Right lobe of liver (tissue), 6 donors: Measurements from ENCODE around the gene RAP1A. TPM values are rescaled to one million over a fixed set of nuclear protein-coding genes. Genes with fewer than 3 reads are reported as not detected.
A peak's percentile ranks its signal among the peaks of the same experiment; 100 is the strongest.

Source experiments
- ATAC-seq, 4 donors: fragments of 200-7000 bp; cut with Tn5 transposase; one replicate each; pipeline ENCODE4 v1.9.1; 2020; ENCODE audit warnings: mild to moderate bottlenecking in 4 of 4, moderate library complexity in 4 of 4
- DNase-seq, 3 donors: peaks; one replicate each; pipeline ENCODE4 v3.0.0-alpha.2; 2020
- H3K27ac ChIP-seq, 3 donors: fragments of 200-600 bp; one replicate each; pipeline ENCODE4 v1.8.0; 2022
- H3K27me3 ChIP-seq, 2 donors: fragments of 200-600 bp; one replicate each; pipeline ENCODE4 v1.8.0; 2022
- H3K36me3 ChIP-seq, 4 donors: fragments of 200-600 bp; sonication (generic) in 1 of 4; one replicate each; pipeline versions ENCODE4 v1.5.1 to v1.8.0; 2017 to 2022; ENCODE audit warnings: control low read depth in 1 of 4
- H3K4me1 ChIP-seq, 4 donors: fragments of 200-600 bp; sonication (generic) in 1 of 4; one replicate each; pipeline versions ENCODE4 v1.5.1 to v1.8.0; 2017 to 2022; ENCODE audit warnings: control low read depth in 1 of 4
- H3K4me3 ChIP-seq, 3 donors: fragments of 200-600 bp; one replicate each; pipeline ENCODE4 v1.8.0; 2022
- H3K9me3 ChIP-seq, 4 donors: fragments of 200-600 bp; sonication (generic) in 1 of 4; one replicate each; pipeline versions ENCODE4 v1.5.1 to v1.8.0; 2017 to 2022; ENCODE audit warnings: control low read depth in 1 of 4
- CTCF ChIP-seq, 4 donors: fragments of 200-600 bp in 3 of 4; fragments of 450-650 bp in 1 of 4; IDR thresholded peaks; one replicate each; pipeline versions ENCODE4 v1.5.1 to v1.8.0; 2016 to 2022; ENCODE audit warnings: antibody characterized with exemption in 4 of 4, mild to moderate bottlenecking in 2 of 4
- POLR2A ChIP-seq: fragments of 450-650 bp; IDR thresholded peaks from one replicate; pipeline ENCODE4 v1.6.1; 2017; ENCODE audit warnings: antibody characterized with exemption, mild to moderate bottlenecking
- WGBS: methylation state at CpG from one replicate; pipeline ENCODE4 v1.1.6; 2018; ENCODE audit warnings: low coverage, low lambda C conversion rate; ENCODE audit not compliant: insufficient coverage; ENCODE audit errors: missing lambda C conversion rate; 5-methylcytosine and 5-hydroxymethylcytosine counted together
- intact Hi-C, 2 donors: fragments of 100-400 bp; cut with DNase I; formaldehyde crosslinking; loops; one replicate each; pipeline versions ENCODE4 v1.11.2 to v1.14.1; 2022
- total RNA-seq, 6 experiments: library from RNA; depleted of rRNA in 2 of 6; stranded (reverse); fragments of >200 nt in 2 of 6; fragmentation: NEBNext Ultra II Directional in 3 of 6; extraction: Animal tissue kit (Norgen Biotek cat#: 25700) in 3 of 6; gene quantifications; one replicate each; pipeline versions ENCODE4 v1.1.0 to v1.2.4, GENCODE V29; 2016 to 2023
- donor health status: DM: no; HTN: yes; CAD: no.
- donor health status: DM: no; HTN: no; CAD: no.
- donor health status: DM: no; HTN: no; CAD: no.
- donor health status: DM: no; HTN: yes; CAD: no.
- donor health status: DM: no; HTN: yes; CAD: no.

RAP1A gene
- total RNA-seq, 6 experiments from 2014 or later, result 25.9 to 53.8 (median 33.3) TPM

- no peak for TF ChIP-seq POLR2A
- TF ChIP-seq CTCF (IDR thresholded peaks at IDR 0.05), result no peak
- Histone ChIP-seq H3K27ac (no peak overlapping the region), H3K4me3 (no peak overlapping the region), H3K36me3 (no peaks in the 10 kb centered on the region), H3K4me1 (peaks cover 0 to 33% (median 8%) of the 10 kb centered on the region in 4 donors), H3K9me3 (no peaks in the 10 kb centered on the region), H3K27me3 (no peaks in the 10 kb centered on the region)
- intact Hi-C loops, result no loop called here
- DNase-seq (peak in 2 of 3 donors; percentile 30 to 50), ATAC-seq (peak; percentile 57 to 77 (median 68))
- 0% methylated on average over 2 of the region's 2 CpGs for WGBS
These were observed 47.6 kb upstream of the RAP1A start for GRCh38 chr1:111571987-111572386.

DNA sequence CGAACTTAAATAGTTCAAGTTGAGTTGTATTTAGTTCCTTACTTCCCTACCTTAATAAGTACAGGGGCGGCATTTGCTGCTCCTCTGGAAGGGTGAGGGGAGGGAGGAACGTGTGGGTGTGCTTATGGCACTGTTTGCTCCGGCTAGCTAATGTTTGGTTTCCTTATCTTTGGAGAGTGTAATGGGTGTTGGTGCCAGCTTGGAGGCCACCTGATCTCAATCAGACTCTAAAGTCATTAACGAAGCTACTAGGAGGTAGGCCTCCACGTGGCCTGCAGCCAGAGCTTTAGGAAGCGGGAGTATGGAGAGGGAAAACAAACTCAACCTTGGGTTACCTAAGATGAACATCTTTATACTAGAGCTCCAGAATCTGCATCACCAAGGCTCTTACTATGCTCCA is 43.0 kb upstream of the RAP1A start:
- H3K36me3 ChIP-seq, result no peaks in the 10 kb centered on the region
- H3K27ac ChIP-seq, result no peak overlapping the region
- peak; percentile 96 to 98 (median 98) for ATAC-seq
- intact Hi-C loops, result no loop called here
- peaks cover 0 to 22% (median 9%) of the 10 kb centered on the region in 4 donors for H3K4me1 ChIP-seq
- TF ChIP-seq POLR2A (no peak), CTCF (IDR thresholded peaks at IDR 0.05) (no peak)
- no peak overlapping the region for H3K4me3 ChIP-seq
- H3K9me3 ChIP-seq, result no peaks in the 10 kb centered on the region
- H3K27me3 ChIP-seq, result no peaks in the 10 kb centered on the region
- DNase-seq, result peak; percentile 68 to 75 (median 70)
- WGBS, result 33% methylated on average over 5 of the region's 7 CpGs

- no peak overlapping the region for H3K27ac ChIP-seq
- H3K9me3 ChIP-seq, result no peaks in the 10 kb centered on the region
- WGBS, result 89% methylated on average over 2 of the region's 2 CpGs
- no peaks in the 10 kb centered on the region for H3K27me3 ChIP-seq
- H3K4me3 ChIP-seq, result no peak overlapping the region
- peaks cover 0 to 13% (median 4%) of the 10 kb centered on the region in 4 donors for H3K4me1 ChIP-seq
- intact Hi-C loops, result no loop called here
- no peak for DNase-seq
- no peaks in the 10 kb centered on the region for H3K36me3 ChIP-seq
- no peak for ATAC-seq
- no peak for TF ChIP-seq CTCF (IDR thresholded peaks at IDR 0.05)
- TF ChIP-seq POLR2A, result no peak
These were observed 41.8 kb upstream of the RAP1A start for GRCh38 chr1:111577814-111578213.

- Histone ChIP-seq H3K27me3 (no peaks in the 10 kb centered on the region), H3K4me1 (peaks cover 0 to 9% (median 4%) of the 10 kb centered on the region in 4 donors), H3K9me3 (no peaks in the 10 kb centered on the region), H3K36me3 (no peaks in the 10 kb centered on the region), H3K4me3 (no peak overlapping the region), H3K27ac (no peak overlapping the region)
- DNase-seq (no peak), ATAC-seq (no peak)
- intact Hi-C loops, result no loop called here
- TF ChIP-seq CTCF (IDR thresholded peaks at IDR 0.05) (no peak), POLR2A (no peak)
- 92% methylated on average over 2 of the region's 2 CpGs for WGBS
These were observed 38.4 kb upstream of the RAP1A start for GRCh38 chr1:111581166-111581565.

- TF ChIP-seq CTCF (IDR thresholded peaks at IDR 0.05) (no peak), POLR2A (no peak)
- no peak for ATAC-seq
- Histone ChIP-seq H3K27me3 (no peaks in the 10 kb centered on the region), H3K27ac (no peak overlapping the region), H3K9me3 (no peaks in the 10 kb centered on the region), H3K4me3 (no peak overlapping the region), H3K4me1 (peaks cover 0 to under 1% (median under 1%) of the 10 kb centered on the region in 4 donors), H3K36me3 (no peaks in the 10 kb centered on the region)
- intact Hi-C loops, result no loop called here
- WGBS, result 40% methylated on average over 1 of the region's 1 CpG
- no peak for DNase-seq
These were observed 37.6 kb upstream of the RAP1A start for GRCh38 chr1:111582016-111582415.
